ENCODE measurements around the gene SERF1B. TPM values are rescaled to one million over a fixed set of nuclear protein-coding genes. Genes with fewer than 3 reads are reported as not detected.
"Not testable (repeated sequence)": the region's sequence is repeated elsewhere in the genome, so short reads cannot be mapped to it uniquely, and the experiment has no call there.

The SERF1B gene
- total RNA-seq (2014; rRNA removed; shearing (Covaris generic)), result 45.0 and 53.6 TPM in 2 replicates

DNA sequence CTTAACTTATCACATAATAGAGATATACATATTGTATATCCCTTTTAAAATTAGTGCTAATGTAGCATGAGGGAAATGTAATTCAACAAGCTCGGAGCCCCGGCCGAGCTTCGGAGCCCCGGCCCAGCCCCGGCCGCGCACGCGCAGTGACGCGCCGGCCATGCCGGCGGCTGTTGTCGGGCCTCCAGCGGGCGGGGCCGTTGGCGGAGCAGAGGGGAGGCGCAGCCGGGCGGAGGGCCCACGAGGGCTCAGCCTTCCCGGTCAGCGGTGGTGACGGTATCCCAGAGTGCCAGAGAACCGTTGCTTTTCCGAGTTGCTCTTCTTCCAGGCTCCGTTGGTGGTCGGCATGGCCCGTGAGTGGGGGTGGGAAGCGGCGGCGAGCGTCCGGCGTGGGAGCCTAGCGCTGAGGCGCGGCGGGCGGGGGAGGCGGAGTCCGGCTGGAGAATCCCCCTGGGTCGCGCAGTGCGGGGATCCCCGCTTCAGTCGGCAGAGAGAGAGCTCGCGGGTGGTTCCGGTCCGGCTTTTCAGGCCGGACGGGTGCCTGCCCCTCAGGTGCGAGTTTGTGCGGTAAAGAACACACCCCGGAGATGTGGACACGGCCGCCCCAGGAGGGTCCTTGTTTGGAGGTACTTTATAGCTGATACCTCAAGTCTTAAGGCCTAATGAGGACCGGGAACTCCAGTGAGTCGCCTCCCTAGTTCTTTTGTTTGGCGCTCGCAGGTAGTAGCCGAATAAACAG lies at the start of gene SERF1B:
Gene SERF1B, plus strand, starts transcription at position 146 of the 739 bp plus-strand sequence. Its CDS starts 201 bp downstream, at position 347.
- DNase-seq (ENCODE audit: low read depth), result not testable (repeated sequence)

DNA sequence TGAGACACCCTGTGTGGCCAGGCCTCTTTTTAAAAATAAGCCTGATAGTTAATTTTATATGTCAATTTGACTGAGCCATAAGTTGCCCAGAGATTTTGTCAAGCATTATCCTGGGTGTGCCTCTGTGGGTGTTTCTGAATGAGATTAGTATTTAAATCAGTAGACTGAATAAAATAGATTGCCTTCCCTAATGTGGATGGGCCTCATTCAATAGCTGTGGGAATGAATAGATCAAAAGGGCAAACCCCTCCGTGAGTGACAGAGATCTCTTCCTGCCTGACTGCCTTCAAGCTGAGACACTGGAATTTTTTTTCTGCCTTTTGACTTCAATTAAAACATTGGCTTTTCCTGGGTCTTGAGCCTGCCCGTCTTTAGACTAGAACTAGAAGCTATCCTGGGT lies 33.3 kb upstream of the SERF1B start:
- DNase-seq (ENCODE audit: low read depth), result not testable (repeated sequence)

DNA sequence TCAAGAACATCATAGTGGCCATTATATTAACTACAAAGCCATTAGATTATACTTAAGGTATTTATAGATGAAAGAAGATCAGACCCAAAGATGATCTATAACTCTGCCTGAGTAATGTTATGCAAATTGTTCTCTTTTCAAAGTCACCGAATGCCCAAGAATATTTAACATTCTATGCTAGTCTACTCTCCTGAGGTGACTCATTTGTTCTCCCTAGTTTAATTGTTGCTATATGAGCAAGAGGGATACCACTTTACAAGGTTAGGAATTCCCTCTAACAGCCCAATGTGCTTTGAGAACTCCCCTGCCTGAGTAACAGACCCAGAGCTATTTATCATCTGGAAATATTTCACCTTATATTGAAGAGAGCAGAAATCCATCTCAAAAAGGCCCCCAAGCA lies 29.5 kb upstream of the SERF1B start:
- DNase-seq (ENCODE audit: low read depth), result not testable (repeated sequence)

DNA sequence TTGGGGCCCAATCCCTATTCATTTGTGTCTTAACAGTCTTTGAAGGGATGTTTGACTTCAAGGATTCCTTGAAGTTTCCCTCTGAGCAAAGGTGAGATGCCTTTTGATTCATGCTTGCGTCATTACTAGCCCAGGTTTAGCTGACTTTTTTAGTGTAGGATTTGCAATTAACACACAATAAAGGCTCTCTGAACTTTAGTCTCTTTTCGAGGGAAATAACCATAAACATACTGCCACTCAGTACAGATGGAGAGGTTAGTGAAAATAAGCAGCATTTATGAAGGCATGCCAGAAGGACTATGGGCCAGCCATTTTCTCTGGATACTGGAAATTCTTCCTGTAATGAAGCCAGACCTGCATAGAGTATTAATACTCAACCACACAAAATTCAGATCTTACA lies 4.4 kb upstream of the SERF1B start:
- not testable (repeated sequence) for DNase-seq (ENCODE audit: low read depth)

DNA sequence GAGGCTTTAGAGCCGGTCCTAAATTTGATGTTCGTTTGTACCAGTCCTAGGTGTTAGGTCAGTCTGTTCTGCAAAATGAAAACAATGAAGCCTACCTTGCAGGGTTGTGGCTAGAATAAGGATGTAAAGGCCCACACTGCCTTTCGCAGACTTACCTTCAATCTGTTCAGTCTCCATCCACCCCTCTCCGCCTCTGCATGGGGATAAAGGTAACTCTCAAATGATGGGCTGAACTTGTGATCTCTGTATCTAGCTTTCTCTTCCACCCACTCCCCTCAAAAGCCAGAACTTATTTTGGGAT lies 744 bp downstream of the SERF1B start:
- not testable (repeated sequence) for DNase-seq (ENCODE audit: low read depth)

DNA sequence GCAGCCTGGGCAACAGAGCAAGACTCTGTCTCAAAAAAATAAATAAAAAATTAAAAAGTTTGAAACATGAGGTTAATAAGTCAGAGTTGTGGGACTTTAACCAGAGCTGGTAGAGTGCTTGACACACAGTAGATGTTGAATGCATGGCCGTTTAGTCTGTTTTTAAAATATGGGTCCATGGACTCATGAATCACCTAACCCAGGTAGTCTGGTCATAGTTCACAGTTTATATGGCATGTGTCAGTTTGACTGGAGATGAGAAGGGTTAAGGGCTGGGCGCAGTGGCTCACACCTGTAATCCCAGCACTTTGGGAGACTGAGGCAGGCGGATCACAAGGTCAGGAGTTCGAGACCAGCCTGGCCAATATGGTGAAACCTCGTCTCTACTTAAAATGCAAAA lies 6.2 kb downstream of the SERF1B start:
- not testable (repeated sequence) for DNase-seq (ENCODE audit: low read depth)

DNA sequence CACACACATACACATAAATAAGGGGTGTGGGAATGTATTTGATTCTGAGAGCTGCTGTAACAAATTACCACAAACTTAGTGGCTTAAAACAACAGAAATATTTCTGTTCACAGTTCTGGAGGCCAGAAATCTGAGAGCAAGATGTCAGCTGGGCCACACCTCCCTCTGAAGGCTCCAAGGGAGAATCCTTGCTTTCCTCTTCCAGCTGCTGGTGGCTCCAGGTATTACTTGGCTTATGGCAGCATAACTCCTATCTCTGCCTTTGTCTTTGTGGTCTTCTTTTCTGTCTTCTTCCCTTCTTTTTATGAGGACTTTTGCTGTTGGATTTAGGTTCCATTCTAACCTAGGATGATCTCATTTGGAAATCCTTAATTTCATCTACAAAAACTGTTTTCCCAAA lies 16.4 kb downstream of the SERF1B start:
- not testable (repeated sequence) for DNase-seq (ENCODE audit: low read depth)

DNA sequence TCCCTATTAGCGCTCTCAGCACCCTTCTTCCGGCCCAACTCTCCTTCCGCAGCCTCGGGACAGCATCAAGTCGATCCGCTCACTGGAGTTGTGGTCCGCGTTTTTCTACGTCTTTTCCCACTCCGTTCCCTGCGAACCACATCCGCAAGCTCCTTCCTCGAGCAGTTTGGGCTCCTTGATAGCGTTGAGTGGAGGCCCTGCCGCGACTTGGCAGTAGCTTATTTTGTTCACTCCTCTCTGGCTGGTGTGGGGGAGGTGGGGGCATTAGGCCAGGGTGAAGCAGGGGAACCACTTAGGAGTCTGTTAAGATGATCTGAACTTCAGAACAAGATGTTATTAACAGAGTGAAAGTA lies 24.7 kb downstream of the SERF1B start:
- not testable (repeated sequence) for DNase-seq (ENCODE audit: low read depth)

DNA sequence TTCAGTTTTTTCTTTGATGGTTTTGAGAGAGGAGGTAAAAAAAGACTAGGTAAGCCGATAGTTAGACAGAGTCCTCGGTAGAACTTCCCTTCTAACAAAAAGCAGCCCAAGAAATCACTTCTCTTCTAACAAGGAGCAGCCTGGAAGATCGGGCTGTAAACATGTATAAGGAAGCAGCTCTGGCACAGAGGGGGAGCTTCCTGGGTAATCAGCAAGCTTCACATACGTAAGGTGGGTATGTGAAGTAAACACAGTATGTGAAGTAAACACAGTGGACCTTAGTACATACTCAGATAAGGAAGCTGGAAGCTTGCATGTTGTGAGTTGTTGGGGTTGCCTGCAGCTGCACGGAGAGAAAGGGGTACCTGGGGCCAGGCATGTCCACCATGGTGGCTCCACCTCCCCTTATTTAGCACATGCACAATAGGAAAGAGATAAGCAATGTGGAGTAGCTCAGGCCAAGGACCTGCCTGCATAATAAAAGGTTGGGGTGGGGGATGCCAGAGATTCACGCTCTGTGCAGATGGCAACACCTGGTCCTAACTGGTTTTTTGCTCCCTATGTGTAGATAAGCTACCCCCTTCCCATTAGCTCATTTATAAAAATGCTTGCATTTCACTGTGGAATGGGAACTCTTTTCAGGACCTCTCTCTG lies 31.4 kb downstream of the SERF1B start:
- DNase-seq (ENCODE audit: low read depth), result not testable (repeated sequence)

DNA sequence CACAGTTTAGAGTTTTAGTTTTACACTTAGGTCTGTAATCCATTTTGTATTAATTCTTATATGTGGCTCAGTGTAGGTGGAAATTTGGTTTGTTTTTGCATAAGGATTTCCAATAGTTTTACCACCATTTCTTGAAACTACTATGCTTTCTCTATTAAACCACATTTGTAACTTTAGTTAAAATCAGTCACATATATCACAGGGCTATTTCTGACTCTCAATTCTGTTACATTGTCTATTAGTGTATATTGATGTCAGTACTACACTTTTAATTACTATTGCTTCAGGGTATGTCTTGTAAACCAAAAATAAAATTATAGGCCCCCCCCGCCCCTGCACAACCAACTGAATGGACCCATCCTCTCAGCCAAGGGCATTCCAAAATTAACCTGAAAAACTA lies 32.1 kb downstream of the SERF1B start:
- not testable (repeated sequence) for DNase-seq (ENCODE audit: low read depth)

DNA sequence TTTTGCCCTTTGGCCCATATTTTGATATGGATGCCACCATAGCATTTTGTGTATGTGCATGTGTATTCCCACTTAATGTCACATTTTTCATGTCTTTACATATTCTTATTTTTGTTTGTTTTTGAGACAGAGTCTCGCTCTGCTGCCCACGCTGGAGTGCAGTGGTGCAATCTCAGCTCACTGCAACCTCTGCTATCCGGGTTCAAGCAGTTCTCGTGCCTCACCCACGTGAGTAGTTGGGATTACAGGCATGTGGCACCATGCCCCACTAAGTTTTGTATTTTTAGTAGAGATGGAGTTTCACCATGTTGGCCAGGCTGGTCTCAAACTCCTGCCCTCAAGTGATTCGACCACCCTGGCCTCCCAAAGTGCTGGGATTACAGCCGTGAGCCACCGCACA lies 52.6 kb downstream of the SERF1B start:
- DNase-seq (ENCODE audit: low read depth), result not testable (repeated sequence)

DNA sequence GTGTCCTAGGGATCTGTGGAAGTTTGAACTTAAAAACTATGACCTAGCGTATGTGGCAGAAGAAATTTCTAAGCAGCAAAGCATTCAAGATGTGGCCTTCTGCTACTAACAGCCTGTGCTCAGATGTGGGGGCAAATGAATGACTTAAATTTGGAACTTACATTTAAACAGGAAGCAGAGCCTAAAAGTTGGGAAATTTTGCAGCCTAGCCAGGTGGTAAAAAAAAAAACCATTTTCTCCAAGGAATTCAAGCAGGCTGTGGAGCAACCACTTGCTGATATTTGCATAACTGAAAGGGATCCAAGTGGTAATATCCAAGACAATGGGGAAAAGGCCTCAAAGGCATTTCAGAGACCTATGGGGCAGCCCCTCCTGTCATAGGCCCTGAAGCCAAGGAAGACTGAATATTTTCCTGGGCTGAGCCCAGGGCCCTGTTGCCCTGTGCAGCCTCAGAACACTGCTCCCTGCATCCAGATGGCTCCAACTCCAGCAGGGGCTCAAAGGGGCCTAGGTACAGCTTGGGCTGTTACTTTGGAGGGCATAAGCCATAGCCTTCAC lies 63.9 kb downstream of the SERF1B start:
- DNase-seq (ENCODE audit: low read depth), result not testable (repeated sequence)

DNA sequence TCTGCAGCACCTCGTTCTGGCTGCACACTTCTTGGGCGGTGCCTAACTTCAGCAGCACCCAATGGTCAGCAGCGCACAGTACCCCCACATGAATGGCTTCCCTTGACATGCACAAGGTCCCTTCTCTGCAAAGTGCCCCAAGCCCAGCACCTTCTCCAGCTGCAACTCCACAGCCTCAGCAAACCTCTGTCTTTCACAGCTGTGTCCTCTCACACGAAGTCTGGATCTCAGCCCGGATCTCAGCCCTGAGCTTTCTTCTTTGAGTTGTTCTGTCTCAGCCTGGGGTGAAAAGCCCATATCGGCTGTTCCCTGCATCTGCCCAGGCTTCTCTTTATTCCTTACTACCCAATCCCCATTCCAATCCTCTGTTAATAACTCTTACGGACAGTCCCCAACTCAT lies 66.7 kb downstream of the SERF1B start:
- DNase-seq (ENCODE audit: low read depth), result not testable (repeated sequence)

Other genes with a start within 250 kb of the SERF1B start
- 111 and 142 TPM in 2 replicates for gene SMN2, start 24.4 kb downstream of the SERF1B start, total RNA-seq (2014; rRNA removed; shearing (Covaris generic))

All from Daoy (cell line).